Measurements from ENCODE around the gene PRPH.

PRPH gene

DNA sequence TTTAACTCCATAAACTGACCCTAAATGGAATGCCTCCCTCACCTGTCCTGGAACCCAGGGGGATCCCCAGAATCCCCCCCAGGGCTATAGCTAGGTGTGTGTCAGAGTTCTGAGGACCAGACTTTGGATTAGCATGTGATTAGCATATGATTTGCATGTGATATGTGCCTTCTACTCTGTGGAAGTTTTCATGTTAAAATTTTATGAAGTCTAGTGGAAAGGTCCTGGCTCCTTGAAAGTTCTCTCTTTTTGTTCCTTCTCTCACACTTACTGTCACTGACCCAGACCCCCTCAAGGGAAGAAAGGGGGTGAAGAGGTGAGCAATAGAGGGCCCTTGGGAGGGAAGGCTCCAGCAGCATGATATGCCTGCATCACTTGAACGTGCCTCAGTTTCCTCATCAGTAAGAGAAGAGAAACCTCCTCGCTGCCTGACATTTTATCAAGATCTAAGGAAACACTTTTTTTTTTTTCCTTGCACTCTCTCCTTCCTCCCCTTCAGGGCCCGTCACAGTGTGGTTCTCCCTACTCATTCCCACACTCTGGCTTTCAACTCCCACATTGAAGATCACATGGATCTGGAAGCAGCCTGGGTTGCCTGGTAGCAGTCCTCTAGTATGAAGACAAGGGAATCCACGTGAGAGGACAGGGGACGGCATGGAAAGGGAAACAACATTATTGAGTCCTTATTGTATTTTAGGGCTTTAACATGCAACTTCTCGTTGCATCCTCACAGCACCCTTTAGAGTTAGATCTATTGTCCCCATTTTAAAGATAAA lies 45.3 kb downstream of the PRPH start:
- Histone ChIP-seq H3K4me3 (IDR thresholded peaks at IDR 0.05; ENCODE audit: insufficient read depth, low read depth, low read length) (no peak overlapping the region), H2AFZ (ENCODE audit: low read depth) (no peak overlapping the region), H3K27me3 (ENCODE audit: insufficient read depth, low read depth) (peaks cover 35% of the 10 kb centered on the region), H3K4me1 (ENCODE audit: low read depth, poor library complexity, severe bottlenecking) (peaks cover 15% of the 10 kb centered on the region), H3K79me2 (ENCODE audit: insufficient read depth, low read depth) (no peaks in the 10 kb centered on the region), H3K9ac (no peak overlapping the region), H3K27ac (no peak overlapping the region), H3K36me3 (ENCODE audit: insufficient read depth) (no peaks in the 10 kb centered on the region), H4K20me1 (ENCODE audit: insufficient read depth) (no peaks in the 10 kb centered on the region), H3K4me2 (no peak overlapping the region)
- TF ChIP-seq, protein P1, sequence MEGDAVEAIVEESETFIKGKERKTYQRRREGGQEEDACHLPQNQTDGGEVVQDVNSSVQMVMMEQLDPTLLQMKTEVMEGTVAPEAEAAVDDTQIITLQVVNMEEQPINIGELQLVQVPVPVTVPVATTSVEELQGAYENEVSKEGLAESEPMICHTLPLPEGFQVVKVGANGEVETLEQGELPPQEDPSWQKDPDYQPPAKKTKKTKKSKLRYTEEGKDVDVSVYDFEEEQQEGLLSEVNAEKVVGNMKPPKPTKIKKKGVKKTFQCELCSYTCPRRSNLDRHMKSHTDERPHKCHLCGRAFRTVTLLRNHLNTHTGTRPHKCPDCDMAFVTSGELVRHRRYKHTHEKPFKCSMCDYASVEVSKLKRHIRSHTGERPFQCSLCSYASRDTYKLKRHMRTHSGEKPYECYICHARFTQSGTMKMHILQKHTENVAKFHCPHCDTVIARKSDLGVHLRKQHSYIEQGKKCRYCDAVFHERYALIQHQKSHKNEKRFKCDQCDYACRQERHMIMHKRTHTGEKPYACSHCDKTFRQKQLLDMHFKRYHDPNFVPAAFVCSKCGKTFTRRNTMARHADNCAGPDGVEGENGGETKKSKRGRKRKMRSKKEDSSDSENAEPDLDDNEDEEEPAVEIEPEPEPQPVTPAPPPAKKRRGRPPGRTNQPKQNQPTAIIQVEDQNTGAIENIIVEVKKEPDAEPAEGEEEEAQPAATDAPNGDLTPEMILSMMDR (conservative IDR thresholded peaks at IDR 0.05; ENCODE audit: low read depth, low read length): no peak

DNA sequence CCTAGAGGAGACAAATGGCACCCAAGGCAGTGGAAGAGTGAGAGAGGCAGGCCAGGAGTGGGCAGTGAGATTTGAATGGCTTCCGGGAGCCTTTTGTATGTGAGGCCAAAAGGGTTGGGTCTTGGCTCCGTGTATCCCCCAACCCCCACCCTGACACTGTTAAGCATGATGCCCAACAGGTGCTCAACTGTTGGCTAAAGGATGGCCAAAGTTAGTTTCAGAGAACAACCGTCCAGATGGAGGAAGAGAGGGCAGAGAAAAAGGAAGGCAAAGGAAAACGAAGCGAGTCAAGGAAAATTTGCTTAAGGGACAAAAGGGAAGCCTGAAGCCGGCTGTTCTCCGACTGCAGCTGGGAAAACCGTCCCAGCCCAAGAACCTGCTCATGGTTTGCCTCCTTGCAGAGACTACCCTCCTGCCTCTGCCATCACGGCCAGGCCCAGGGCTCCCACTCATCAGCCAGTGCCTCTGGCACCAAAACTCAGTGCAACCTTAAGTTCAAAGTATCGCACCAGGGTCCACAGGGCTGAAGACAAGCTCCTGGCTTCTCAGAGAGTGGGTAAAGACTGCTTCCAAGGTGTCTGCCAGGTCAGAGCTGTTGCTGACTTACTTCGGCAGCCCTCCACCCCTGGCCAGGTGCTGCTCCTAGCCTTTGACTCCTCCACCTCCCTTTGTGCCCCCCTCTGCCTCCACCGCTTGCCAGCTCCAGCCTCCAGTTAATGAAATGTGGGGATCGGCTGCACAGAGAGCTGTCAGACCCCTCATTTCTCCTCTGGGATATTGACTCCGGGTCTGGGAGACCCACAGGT lies 46.2 kb downstream of the PRPH start:
- Histone ChIP-seq H3K4me1 (ENCODE audit: low read depth, poor library complexity, severe bottlenecking) (peaks cover 23% of the 10 kb centered on the region), H4K20me1 (ENCODE audit: insufficient read depth) (no peaks in the 10 kb centered on the region), H3K27me3 (ENCODE audit: insufficient read depth, low read depth) (peaks cover 43% of the 10 kb centered on the region), H3K4me2 (no peak overlapping the region; the same call in 1 of the 2 replicates), H2AFZ (ENCODE audit: low read depth) (no peak overlapping the region), H3K36me3 (ENCODE audit: insufficient read depth) (no peaks in the 10 kb centered on the region), H3K4me3 (IDR thresholded peaks at IDR 0.05; ENCODE audit: insufficient read depth, low read depth, low read length) (no peak overlapping the region), H3K27ac (no peak overlapping the region), H3K9ac (no peak overlapping the region), H3K79me2 (ENCODE audit: insufficient read depth, low read depth) (no peaks in the 10 kb centered on the region)
- TF ChIP-seq, protein P1 (conservative IDR thresholded peaks at IDR 0.05; ENCODE audit: low read depth, low read length): no peak

DNA sequence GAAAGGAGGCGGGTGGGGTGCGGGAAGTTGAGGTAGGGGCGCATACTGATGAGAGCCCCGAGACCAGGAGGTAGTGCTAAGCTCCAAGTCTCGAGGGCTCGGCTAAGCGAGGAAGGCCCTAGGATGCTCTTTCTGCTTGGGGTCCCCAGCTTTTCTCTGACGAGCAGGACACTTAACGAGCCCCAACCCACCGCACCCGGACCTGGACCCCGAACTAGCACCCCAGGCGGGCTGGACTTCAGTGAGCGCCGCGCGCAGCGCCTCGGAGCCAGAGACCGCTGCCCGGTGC lies 46.8 kb downstream of the PRPH start:
- H3K36me3 ChIP-seq (ENCODE audit: insufficient read depth): no peaks in the 10 kb centered on the region
- H3K9ac ChIP-seq: no peak overlapping the region
- no peak overlapping the region for H3K4me3 ChIP-seq (IDR thresholded peaks at IDR 0.05; ENCODE audit: insufficient read depth, low read depth, low read length)
- no peak overlapping the region for H2AFZ ChIP-seq (ENCODE audit: low read depth)
- H3K4me1 ChIP-seq (ENCODE audit: low read depth, poor library complexity, severe bottlenecking): peaks cover 28% of the 10 kb centered on the region
- no peak overlapping the region for H3K27ac ChIP-seq
- H3K4me2 ChIP-seq: peak overlapping the region; percentile 85; the same call in 1 of the 2 replicates
- TF ChIP-seq, protein P1 (conservative IDR thresholded peaks at IDR 0.05; ENCODE audit: low read depth, low read length): no peak
- no peaks in the 10 kb centered on the region for H3K79me2 ChIP-seq (ENCODE audit: insufficient read depth, low read depth)
- H4K20me1 ChIP-seq (ENCODE audit: insufficient read depth): no peaks in the 10 kb centered on the region
- peaks cover 48% of the 10 kb centered on the region for H3K27me3 ChIP-seq (ENCODE audit: insufficient read depth, low read depth)

DNA sequence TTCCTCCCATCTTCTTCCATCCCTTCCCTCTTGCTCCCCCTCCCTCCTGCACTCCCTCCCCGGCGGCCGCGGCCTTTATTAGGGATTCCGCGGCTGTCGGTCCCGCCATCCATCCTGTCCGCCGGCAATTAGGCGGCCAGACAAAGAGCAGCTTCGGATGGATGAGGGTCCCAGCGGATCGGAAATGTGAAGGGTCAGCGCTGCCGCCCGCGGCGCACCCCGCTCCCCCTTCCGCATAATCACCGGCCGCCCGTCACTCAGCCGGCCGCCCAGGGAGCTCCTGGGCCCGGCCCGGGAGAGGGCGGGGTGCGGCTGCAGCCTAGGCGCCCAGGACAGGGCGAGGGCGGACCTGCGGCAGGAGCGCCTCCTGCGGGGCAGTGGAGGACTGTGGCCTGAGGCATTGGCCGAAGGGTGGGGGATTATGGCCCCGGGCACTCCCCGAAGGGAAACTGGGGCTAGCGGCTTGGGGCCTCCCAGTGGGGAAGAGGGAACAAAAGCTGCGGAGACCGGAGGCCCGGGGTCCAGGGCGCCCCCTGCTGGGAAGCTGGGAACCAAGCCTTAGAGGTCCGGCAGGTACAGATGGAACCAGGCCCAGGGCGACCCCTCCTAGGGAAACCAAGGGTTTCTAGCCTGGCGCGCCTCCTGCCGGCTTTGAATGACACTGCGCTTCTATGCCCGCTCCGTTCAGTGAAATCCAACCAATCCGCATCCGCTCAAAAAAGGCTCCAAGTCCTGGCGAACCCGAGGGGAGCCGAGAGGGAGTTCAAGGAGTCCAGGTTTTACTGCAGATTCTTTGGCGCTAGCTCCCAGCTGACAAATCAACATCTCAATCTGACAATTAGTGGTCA lies 47.3 kb downstream of the PRPH start:
- H4K20me1 ChIP-seq (ENCODE audit: insufficient read depth): no peaks in the 10 kb centered on the region

More for the DNA sequence above, 47.3 kb downstream of the PRPH start:
- H3K4me3 ChIP-seq (IDR thresholded peaks at IDR 0.05; ENCODE audit: insufficient read depth, low read depth, low read length): no peak overlapping the region
- no peak overlapping the region for H3K9ac ChIP-seq
- no peaks in the 10 kb centered on the region for H3K79me2 ChIP-seq (ENCODE audit: insufficient read depth, low read depth)
- peaks cover 54% of the 10 kb centered on the region for H3K27me3 ChIP-seq (ENCODE audit: insufficient read depth, low read depth)
- peaks cover 34% of the 10 kb centered on the region for H3K4me1 ChIP-seq (ENCODE audit: low read depth, poor library complexity, severe bottlenecking)
- TF ChIP-seq, protein P1 (conservative IDR thresholded peaks at IDR 0.05; ENCODE audit: low read depth, low read length): peak; percentile 93
- peak overlapping the region; percentile 85 for H3K4me2 ChIP-seq
- no peak overlapping the region for H3K27ac ChIP-seq
- H3K36me3 ChIP-seq (ENCODE audit: insufficient read depth): no peaks in the 10 kb centered on the region
- H2AFZ ChIP-seq (ENCODE audit: low read depth): peak overlapping the region; percentile 79
